H9 (cell line): ENCODE measurements around the gene CEP43. TPM values are rescaled to one million over a fixed set of nuclear protein-coding genes. Genes with fewer than 3 reads are reported as not detected.

ENCODE experiments used
- DNase-seq: peaks from one replicate; pipeline ENCODE4 v3.0.0-alpha.2; 2017
- H2AFZ ChIP-seq: one replicate; pipeline ENCODE4 v1.6.1; 2013; ENCODE audit warnings: mild to moderate bottlenecking, low read length, control low read depth, moderate library complexity
- H2AK5ac ChIP-seq: 2 replicates; pipeline ENCODE4 v1.6.1; 2013; ENCODE audit warnings: low read length, control low read depth, mixed read lengths; ENCODE audit not compliant: insufficient read length
- H2BK120ac ChIP-seq: one replicate; pipeline ENCODE4 v1.6.1; 2013; ENCODE audit warnings: low read depth, mild to moderate bottlenecking, low read length, control low read depth, inconsistent platforms; ENCODE audit not compliant: poor library complexity, severe bottlenecking
- H2BK12ac ChIP-seq: 2 replicates; pipeline ENCODE4 v1.6.1; 2013; ENCODE audit warnings: low read length, control low read depth, mixed read lengths, low read depth; ENCODE audit not compliant: insufficient read length
- H2BK15ac ChIP-seq: 2 replicates; pipeline ENCODE4 v1.6.1; 2013; ENCODE audit warnings: low read depth, low read length, control low read depth
- H2BK20ac ChIP-seq: one replicate; pipeline ENCODE4 v1.6.1; 2013; ENCODE audit warnings: low read depth, mild to moderate bottlenecking, low read length, control low read depth, inconsistent platforms; ENCODE audit not compliant: poor library complexity, severe bottlenecking
- H2BK5ac ChIP-seq: 2 replicates; pipeline ENCODE4 v1.6.1; 2013; ENCODE audit warnings: low read length, control low read depth, mixed read lengths; ENCODE audit not compliant: insufficient read length
- H3K14ac ChIP-seq: 2 replicates; pipeline ENCODE4 v1.6.1; 2013; ENCODE audit warnings: low read length, control low read depth; ENCODE audit not compliant: insufficient read depth
- H3K18ac ChIP-seq: 2 replicates; pipeline ENCODE4 v1.6.1; 2013; ENCODE audit warnings: low read depth, mild to moderate bottlenecking, mixed read lengths, low read length, control low read depth; ENCODE audit not compliant: insufficient read length
- H3K23ac ChIP-seq: 2 replicates; pipeline ENCODE4 v1.6.1; 2013; ENCODE audit warnings: low read length, control low read depth, mixed read lengths, low read depth; ENCODE audit not compliant: insufficient read length
- H3K23me2 ChIP-seq: 2 replicates; pipeline ENCODE4 v1.6.1; 2013; ENCODE audit warnings: low read depth, mild to moderate bottlenecking, mixed read lengths, low read length, control low read depth; ENCODE audit not compliant: insufficient read length, poor library complexity, severe bottlenecking
- H3K27ac ChIP-seq: 2 replicates; pipeline ENCODE4 v1.5.1; 2013; ENCODE audit warnings: low read length, control low read depth, mixed read lengths, low read depth; ENCODE audit not compliant: insufficient read length
- H3K27me3 ChIP-seq: 2 replicates; pipeline ENCODE4 v1.6.1; 2013; ENCODE audit warnings: low read length, control low read depth, inconsistent platforms; ENCODE audit not compliant: insufficient read depth
- H3K4ac ChIP-seq: 2 replicates; pipeline ENCODE4 v1.6.1; 2013; ENCODE audit warnings: low read depth, mild to moderate bottlenecking, control low read depth, inconsistent platforms, low read length, moderate library complexity
- H3K4me1 ChIP-seq: 2 replicates; pipeline ENCODE4 v1.6.1; 2013; ENCODE audit warnings: low read length, control low read depth, inconsistent platforms; ENCODE audit not compliant: insufficient read depth
- H3K4me2 ChIP-seq: 2 replicates; pipeline ENCODE4 v1.6.1; 2013; ENCODE audit warnings: low read length, control low read depth, mixed read lengths; ENCODE audit not compliant: insufficient read length, insufficient read depth
- H3K56ac ChIP-seq: 2 replicates; pipeline ENCODE4 v1.6.1; 2013; ENCODE audit warnings: low read depth, mild to moderate bottlenecking, mixed read lengths, low read length, control low read depth; ENCODE audit not compliant: insufficient read length
- H3K79me1 ChIP-seq: 2 replicates; pipeline ENCODE4 v1.6.1; 2013; ENCODE audit warnings: low read depth, mild to moderate bottlenecking, moderate library complexity, low read length, control low read depth, inconsistent platforms; ENCODE audit not compliant: insufficient read depth, poor library complexity, severe bottlenecking
- H3K79me2 ChIP-seq: 2 replicates; pipeline ENCODE4 v1.6.1; 2013; ENCODE audit warnings: low read length, control low read depth, inconsistent platforms; ENCODE audit not compliant: insufficient read depth
- H3K9ac ChIP-seq: 2 replicates; pipeline ENCODE4 v1.6.1; 2013; ENCODE audit warnings: low read length, control low read depth, mixed read lengths; ENCODE audit not compliant: insufficient read length; ENCODE audit errors: extremely low read depth
- H3K9me3 ChIP-seq: one replicate; pipeline ENCODE4 v1.6.1; 2013; ENCODE audit warnings: low read depth, low read length, inconsistent platforms; ENCODE audit not compliant: control insufficient read depth
- H3T11ph ChIP-seq: one replicate; pipeline ENCODE4 v1.6.1; 2013; ENCODE audit warnings: mild to moderate bottlenecking, low read length, control low read depth, inconsistent platforms
- H4K20me1 ChIP-seq: one replicate; pipeline ENCODE4 v1.6.1; 2013; ENCODE audit not compliant: control insufficient read depth, insufficient read length, insufficient read depth
- H4K5ac ChIP-seq: 2 replicates; pipeline ENCODE4 v1.6.1; 2013; ENCODE audit warnings: low read depth, mild to moderate bottlenecking, mixed read lengths, low read length, control low read depth; ENCODE audit not compliant: insufficient read length
- H4K8ac ChIP-seq: replicated peaks from 2 replicates; pipeline ENCODE4 v1.6.1; 2013; ENCODE audit warnings: low read length, control low read depth, mixed read lengths, low read depth; ENCODE audit not compliant: insufficient read length
- H4K91ac ChIP-seq: 2 replicates; pipeline ENCODE4 v1.6.1; 2013; ENCODE audit warnings: low read depth, mild to moderate bottlenecking, moderate library complexity, mixed read lengths, low read length, control low read depth; ENCODE audit not compliant: insufficient read length
- H3K27ac Mint-ChIP-seq, 3 experiments: 2 replicates in 2 of 3; 3 replicates in 1 of 3; pipeline ENCODE4 v1.8.0; 2020 to 2021; ENCODE audit warnings: mixed read lengths in 3 of 3, mild to moderate bottlenecking in 1 of 3, moderate library complexity in 1 of 3
- H3K27me3 Mint-ChIP-seq: 2 replicates; pipeline ENCODE4 v1.8.0; 2021; ENCODE audit warnings: low read depth, mild to moderate bottlenecking, moderate library complexity, mixed read lengths
- H3K36me3 Mint-ChIP-seq, 3 experiments: 2 replicates in 2 of 3; 3 replicates in 1 of 3; pipeline ENCODE4 v1.8.0; 2020 to 2021; ENCODE audit warnings: low read depth in 3 of 3, mixed read lengths in 3 of 3; ENCODE audit not compliant: insufficient read depth in 1 of 3
- H3K4me1 Mint-ChIP-seq, 2 experiments: 2 replicates each; pipeline ENCODE4 v1.8.0; 2020; ENCODE audit warnings: mixed read lengths in 2 of 2
- H3K4me3 Mint-ChIP-seq, 2 experiments: 2 replicates in 1 of 2; 3 replicates in 1 of 2; pipeline ENCODE4 v1.8.0; 2020 to 2021; ENCODE audit warnings: mild to moderate bottlenecking in 2 of 2, mixed read lengths in 2 of 2, moderate library complexity in 1 of 2
- H3K9me3 Mint-ChIP-seq, 2 experiments: 2 replicates in 1 of 2; 3 replicates in 1 of 2; pipeline ENCODE4 v1.8.0; 2020; ENCODE audit warnings: mild to moderate bottlenecking in 2 of 2, mixed read lengths in 2 of 2, moderate library complexity in 1 of 2
- CTCF ChIP-seq: fragments of 200-600 bp; sonication (generic); conservative IDR thresholded peaks from 3 replicates; pipeline ENCODE4 v1.8.0; 2021; ENCODE audit warnings: antibody characterized with exemption, mild to moderate bottlenecking
- WGBS: extraction: QIAGEN DNeasy Blood & Tissue Kit; methylation state at CpG from one replicate; pipeline ENCODE4 v1.1.7; 2013; ENCODE audit warnings: missing lambda C conversion rate, low lambda C conversion rate, mixed read lengths; ENCODE audit not compliant: insufficient read length; ENCODE audit errors: extremely low coverage; 5-methylcytosine and 5-hydroxymethylcytosine counted together
- total RNA-seq: library from RNA; stranded (reverse); gene quantifications from 2 replicates; pipeline ENCODE4 v1.2.1, GENCODE V29; 2021

Gene CEP43
- total RNA-seq, 1 experiment from 2014 or later, result 33.6 TPM

GRCh38 chr6:167015302-167015701, 16.1 kb downstream of the CEP43 start:
- H3K36me3 Mint-ChIP-seq, result peaks cover 25 to 54% (median 42%) of the 10 kb centered on the region in 3 experiments
- no peak overlapping the region for H3T11ph ChIP-seq
- no peak overlapping the region for H4K8ac ChIP-seq
- no peaks in the 10 kb centered on the region for H3K27me3 Mint-ChIP-seq
- WGBS, result no CpG with 5 or more reads among the region's 9 CpGs
- H4K5ac ChIP-seq, result no peak overlapping the region
- H3K23ac ChIP-seq, result no peak overlapping the region
- no peak overlapping the region for H2BK120ac ChIP-seq
- no peak overlapping the region for H3K4me2 ChIP-seq
- no peaks in the 10 kb centered on the region for H3K4me1 ChIP-seq
- H3K27me3 ChIP-seq, result no peaks in the 10 kb centered on the region
- H3K4ac ChIP-seq, result no peak overlapping the region
- no peak overlapping the region for H3K9ac ChIP-seq
- no peak overlapping the region for H3K56ac ChIP-seq
- no peaks in the 10 kb centered on the region for H3K4me1 Mint-ChIP-seq
- H3K14ac ChIP-seq, result no peak overlapping the region
- TF ChIP-seq CTCF, result no peak
- H4K20me1 ChIP-seq, result no peaks in the 10 kb centered on the region
- H3K79me2 ChIP-seq, result no peaks in the 10 kb centered on the region
- H4K91ac ChIP-seq, result no peak overlapping the region
- H3K23me2 ChIP-seq, result no peaks in the 10 kb centered on the region
- no peak overlapping the region for H3K27ac ChIP-seq
- no peak overlapping the region for H3K4me3 Mint-ChIP-seq
- H2BK5ac ChIP-seq, result peak overlapping the region; percentile 13
- H3K79me1 ChIP-seq, result no peaks in the 10 kb centered on the region
- H2AFZ ChIP-seq, result no peak overlapping the region
- no peak overlapping the region for H2BK12ac ChIP-seq
- DNase-seq, result no peak
- no peaks in the 10 kb centered on the region for H3K9me3 Mint-ChIP-seq
- no peak overlapping the region for H2BK15ac ChIP-seq
- no peak overlapping the region for H2BK20ac ChIP-seq
- H2AK5ac ChIP-seq, result no peak overlapping the region
- H3K27ac Mint-ChIP-seq, result peak overlapping the region in 1 of 3 experiments; percentile 5; a peak in 1 of 7 replicates
- no peak overlapping the region for H3K18ac ChIP-seq
- H3K9me3 ChIP-seq, result no peaks in the 10 kb centered on the region
